Kidney (tissue), 14 donors: ENCODE measurements around the gene POT1. TPM values are rescaled to one million over a fixed set of nuclear protein-coding genes. Genes with fewer than 3 reads are reported as not detected.

Experiments
- DNase-seq, 5 donors: peaks; one replicate each; pipeline ENCODE4 v3.0.0-alpha.2; 2013 to 2020
- FAIRE-seq: peaks from 2 replicates; lab custom pipeline; 2012; peaks lifted over from hg19 to GRCh38; lab: Jason Lieb, UNC
- H3K27ac ChIP-seq, 2 donors: one replicate each; pipeline ENCODE4 v1.7.0; 2013; ENCODE audit warnings: low read depth in 2 of 2, low read length in 2 of 2, inconsistent platforms in 1 of 2
- H3K27me3 ChIP-seq: one replicate; pipeline ENCODE4 v1.7.1; 2013; ENCODE audit warnings: low read length, inconsistent platforms; ENCODE audit not compliant: control insufficient read depth, insufficient read depth
- H3K36me3 ChIP-seq, 3 donors: one replicate each; pipeline versions ENCODE4 v1.7.0 to v1.7.1; 2013; ENCODE audit warnings: low read length in 3 of 3, control low read depth in 1 of 3, inconsistent platforms in 1 of 3; ENCODE audit not compliant: insufficient read depth in 3 of 3, control insufficient read depth in 2 of 3
- H3K4me1 ChIP-seq, 3 donors: one replicate each; pipeline versions ENCODE4 v1.7.0 to v1.7.1; 2013; ENCODE audit warnings: low read length in 3 of 3, inconsistent platforms in 1 of 3, low read depth in 1 of 3; ENCODE audit not compliant: control insufficient read depth in 2 of 3, insufficient read depth in 2 of 3
- H3K4me3 ChIP-seq, 3 donors: one replicate each; pipeline versions ENCODE4 v1.7.0 to v1.8.1; 2013; ENCODE audit warnings: low read length in 3 of 3, control low read depth in 1 of 3, inconsistent platforms in 1 of 3
- H3K9ac ChIP-seq, 3 donors: one replicate each; pipeline versions ENCODE4 v1.7.0 to v1.7.1; 2013; ENCODE audit warnings: low read length in 3 of 3, control low read depth in 1 of 3, inconsistent platforms in 1 of 3
- H3K9me3 ChIP-seq, 3 donors: one replicate each; pipeline versions ENCODE4 v1.7.0 to v1.7.1; 2013; ENCODE audit warnings: low read length in 3 of 3, control low read depth in 1 of 3, inconsistent platforms in 1 of 3; ENCODE audit not compliant: control insufficient read depth in 2 of 3, insufficient read depth in 1 of 3
- CTCF ChIP-seq: IDR thresholded peaks from 3 replicates; pipeline ENCODE4 v1.5.1; 2012; ENCODE audit warnings: mild to moderate bottlenecking, moderate library complexity, borderline replicate concordance; ENCODE audit not compliant: insufficient read depth; ENCODE audit errors: extremely low read depth
- intact Hi-C: fragments of 100-400 bp; cut with DNase I; formaldehyde crosslinking; loops from one replicate; pipeline ENCODE4 v1.11.1; 2022
- polyA plus RNA-seq: library from polyadenylated mRNA; stranded (reverse); fragments of 350-450 nt; fragmentation: Illumina TruSeq; extraction: RNeasy Lipid Tissue Mini Kit (QIAGEN cat#74804); gene quantifications from one replicate; pipeline ENCODE4 v1.2.3, GENCODE V29; 2014; ENCODE audit warnings: low read depth, low replicate concordance; ENCODE audit not compliant: insufficient read depth
- total RNA-seq: library from RNA; stranded (reverse); fragmentation: NEBNext Ultra II Directional; extraction: Animal tissue kit (Norgen Biotek cat#: 25700); gene quantifications from one replicate; pipeline ENCODE4 v1.2.1, GENCODE V29; 2021
- donor health status: control.
- donor health status: control.
- donor health status: control.
- donor health status: control.
- donor health status: control.
- donor health status: DM: yes; HTN: yes; CAD: no.
- donor health status: Normal renal cell carcinoma (clear cell type).

Gene POT1
- total and polyA plus RNA-seq, 2 donors from 2014 or later = 16.5 to 23.2 TPM

- Histone ChIP-seq H3K9ac (no peak overlapping the region), H3K27me3 (no peaks in the 10 kb centered on the region), H3K27ac (no peak overlapping the region), H3K9me3 (no peaks in the 10 kb centered on the region), H3K4me3 (no peak overlapping the region), H3K36me3 (no peaks in the 10 kb centered on the region), H3K4me1 (no peaks in the 10 kb centered on the region)
- intact Hi-C loops = no loop called here
- DNase-seq (no peak), FAIRE-seq (no peak)
- TF ChIP-seq CTCF = no peak
These were observed 8.5 kb upstream of the POT1 start for GRCh38 chr7:124938128-124938527.

- Histone ChIP-seq H3K36me3 (no peaks in the 10 kb centered on the region), H3K4me1 (no peaks in the 10 kb centered on the region), H3K9me3 (no peaks in the 10 kb centered on the region), H3K27me3 (no peaks in the 10 kb centered on the region), H3K9ac (no peak overlapping the region), H3K27ac (no peak overlapping the region), H3K4me3 (no peak overlapping the region)
- FAIRE-seq (no peak), DNase-seq (no peak)
- intact Hi-C loops = no loop called here
- TF ChIP-seq CTCF = no peak
These were observed 7.5 kb upstream of the POT1 start for GRCh38 chr7:124937076-124937475.

GRCh38 chr7:124934841-124935240 is 5.2 kb upstream of the POT1 start:
- DNase-seq = no peak
- TF ChIP-seq CTCF = no peak
- no peak overlapping the region for H3K4me3 ChIP-seq
- H3K9ac ChIP-seq = no peak overlapping the region
- H3K27ac ChIP-seq = no peak overlapping the region
- H3K36me3 ChIP-seq = no peaks in the 10 kb centered on the region
- intact Hi-C loops = no loop called here
- FAIRE-seq = no peak
- no peaks in the 10 kb centered on the region for H3K4me1 ChIP-seq
- no peaks in the 10 kb centered on the region for H3K9me3 ChIP-seq
- H3K27me3 ChIP-seq = no peaks in the 10 kb centered on the region
